HG03097 (cell line): ENCODE measurements around the gene SLC39A10.
"Not testable (repeated sequence)": the region's sequence is repeated elsewhere in the genome, so short reads cannot be mapped to it uniquely, and the experiment has no call there.

Experiments used
- ATAC-seq: cut with Tn5 transposase; IDR thresholded peaks from one replicate; pipeline ENCODE4 v1.9.1; 2021; ENCODE audit not compliant: unreplicated experiment, low FRiP score

Gene SLC39A10

GRCh38 chr2:195671563-195671962 is 14.5 kb downstream of the SLC39A10 start:
- ATAC-seq: no peak

GRCh38 chr2:195672674-195673073 is 15.6 kb downstream of the SLC39A10 start:
- ATAC-seq: no peak

- no peak for ATAC-seq
Observed at GRCh38 chr2:195674491-195675221, 17.6 kb downstream of the SLC39A10 start.

GRCh38 chr2:195675783-195676427 is 18.9 kb downstream of the SLC39A10 start:
- ATAC-seq: no peak

- no peak for ATAC-seq
Observed at GRCh38 chr2:195677290-195677689, 20.3 kb downstream of the SLC39A10 start.

DNA sequence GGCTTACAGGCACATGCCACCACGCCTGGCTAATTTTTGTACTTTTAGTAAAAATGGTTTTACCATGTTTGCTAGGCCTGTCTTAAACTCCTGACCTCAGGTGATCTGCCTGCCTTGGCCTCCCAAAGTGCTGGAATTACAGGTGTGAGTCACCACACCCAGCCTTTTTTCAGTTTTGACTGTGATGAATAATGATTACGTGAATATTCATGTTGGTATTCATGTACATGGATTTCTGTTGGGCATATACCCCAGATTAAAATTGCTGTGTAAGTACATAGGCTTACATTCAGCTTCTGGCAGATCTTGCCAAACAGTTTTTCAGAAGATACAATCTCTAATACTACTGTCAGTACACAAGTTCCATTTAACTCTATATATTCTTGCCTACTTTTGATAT is 20.9 kb downstream of the SLC39A10 start:
- no peak for ATAC-seq

DNA sequence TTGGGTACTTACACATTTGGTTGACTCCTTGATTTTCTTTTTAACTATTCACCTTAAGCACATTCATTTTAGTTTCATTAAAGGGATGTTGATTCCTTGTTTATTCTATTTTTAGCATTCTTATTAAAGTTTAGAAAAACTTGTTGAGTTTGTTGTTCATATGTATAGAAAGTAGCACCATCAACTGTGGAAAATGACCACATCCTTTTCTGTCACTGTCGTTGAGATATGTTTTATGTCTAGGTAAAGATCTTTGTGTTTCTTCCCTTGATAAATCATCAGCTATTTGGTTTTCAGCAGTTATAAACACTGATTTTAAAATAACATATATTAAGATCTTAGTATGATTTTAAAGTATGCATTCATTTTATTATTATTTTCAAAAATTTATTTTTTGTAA is 25.1 kb downstream of the SLC39A10 start:
- ATAC-seq: no peak

- ATAC-seq: no peak
Observed at GRCh38 chr2:195683174-195683573, 26.1 kb downstream of the SLC39A10 start.

DNA sequence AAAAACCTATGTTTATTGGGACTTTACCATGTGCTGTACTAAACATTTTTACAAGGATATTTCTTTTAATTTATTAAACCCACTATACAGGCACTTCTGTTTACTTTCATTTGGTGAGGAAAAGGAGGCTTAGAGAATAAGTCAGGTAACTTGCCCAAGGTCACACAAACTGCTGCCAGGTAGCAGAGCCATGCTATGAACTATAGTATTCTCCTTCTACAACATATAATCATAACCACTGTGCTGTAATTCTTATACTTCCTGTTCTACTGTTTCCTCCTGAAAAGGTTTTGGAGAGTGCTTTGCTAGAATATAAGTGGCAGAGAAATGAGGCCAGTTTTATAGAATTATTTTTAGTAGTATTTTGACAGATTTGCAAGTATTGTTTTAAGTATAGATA is 29.5 kb downstream of the SLC39A10 start:
- ATAC-seq: no peak

DNA sequence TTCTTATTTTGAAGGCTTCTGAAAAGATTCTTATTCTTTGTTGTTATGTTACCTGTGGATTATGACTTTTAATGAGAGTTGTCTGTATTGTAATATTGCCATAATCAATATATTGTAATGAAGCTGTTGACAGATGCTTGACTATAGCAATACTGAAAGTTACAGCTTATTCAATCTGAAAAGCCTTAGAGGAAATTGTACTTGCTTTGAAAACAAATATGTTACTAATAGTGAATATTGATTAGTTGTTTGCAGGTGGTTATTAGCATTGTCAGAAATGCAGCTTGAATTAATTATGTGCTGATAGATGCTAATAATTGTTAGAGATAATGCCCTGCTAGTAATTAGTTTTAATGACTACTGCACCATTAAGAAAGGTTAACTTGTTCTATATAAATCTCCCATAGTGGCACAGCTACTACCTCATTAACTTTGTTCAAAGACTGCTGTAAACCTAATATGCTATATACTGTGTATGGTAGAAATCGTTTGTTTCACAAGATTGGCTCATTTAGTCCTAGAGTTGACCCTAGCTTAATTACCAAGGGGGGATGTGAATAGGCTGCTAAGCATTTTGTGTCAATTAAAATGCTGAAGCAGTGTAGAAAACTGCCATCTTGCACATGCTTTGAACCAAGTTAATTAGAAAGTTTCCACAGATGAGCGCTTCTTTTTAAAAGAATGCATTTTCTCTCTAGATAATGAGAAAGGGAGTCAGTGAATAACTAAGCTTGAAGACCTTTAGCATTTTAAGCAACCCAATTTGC is 30.5 kb downstream of the SLC39A10 start:
- ATAC-seq: no peak

DNA sequence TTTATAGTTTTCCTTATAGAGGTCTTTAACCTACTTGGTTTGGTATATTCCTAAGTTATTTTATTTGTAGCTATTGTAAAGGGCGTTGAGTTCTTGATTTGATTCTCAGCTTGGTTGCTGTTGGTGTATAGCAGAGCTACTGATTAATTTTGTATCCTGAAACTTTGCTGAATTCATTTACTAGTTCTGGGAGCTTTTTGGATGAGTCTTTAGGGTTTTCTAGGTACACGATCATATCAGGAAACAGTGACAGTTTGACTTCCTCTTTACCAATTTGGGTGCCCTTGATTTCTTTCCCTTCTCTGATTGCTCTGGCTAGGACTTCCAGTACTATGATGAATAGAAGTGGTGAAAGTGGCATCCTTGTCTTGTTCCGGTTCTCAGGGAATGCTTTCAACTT is 35.5 kb downstream of the SLC39A10 start:
- not testable (repeated sequence) for ATAC-seq

DNA sequence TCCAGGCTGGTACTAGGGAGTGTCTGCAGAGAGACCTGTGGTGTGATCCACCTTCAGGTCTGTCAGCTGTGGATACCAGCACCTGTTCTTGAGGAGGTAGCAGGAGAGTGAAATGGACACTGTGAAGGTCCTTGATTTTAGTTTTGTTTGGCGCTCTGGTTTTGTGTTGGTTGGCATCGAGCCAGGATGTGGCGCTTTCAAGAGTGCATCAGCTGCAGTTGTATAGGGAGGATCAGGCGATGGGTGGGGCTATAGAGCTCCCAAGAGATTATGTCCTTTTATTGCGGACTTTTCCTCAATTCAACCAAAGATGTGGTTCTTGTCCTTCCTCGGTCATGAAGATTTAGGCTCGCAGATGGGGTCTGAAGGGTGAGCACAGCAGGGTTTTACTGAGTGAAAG is 37.5 kb downstream of the SLC39A10 start:
- ATAC-seq: no peak

- no peak for ATAC-seq
Observed at GRCh38 chr2:195695002-195695631, 38.1 kb downstream of the SLC39A10 start.

DNA sequence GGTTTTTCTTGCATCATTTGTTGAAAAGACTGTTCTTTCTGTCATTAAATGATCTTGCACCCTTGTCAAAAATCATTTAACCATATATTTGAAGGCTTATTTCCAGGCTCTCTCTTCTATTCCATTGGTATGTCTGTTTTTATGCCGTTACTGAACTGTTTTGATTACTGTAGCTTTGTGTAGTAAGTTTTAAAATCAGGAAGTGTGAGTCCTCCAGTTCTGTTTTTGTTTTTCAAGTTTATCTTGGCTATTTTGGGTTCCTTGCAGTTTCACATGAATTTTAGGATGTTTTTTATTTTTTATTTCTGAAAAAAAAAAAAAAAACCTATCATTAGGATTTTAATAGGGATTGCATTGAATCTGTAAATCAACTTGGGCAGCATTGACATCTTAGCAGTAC is 39.0 kb downstream of the SLC39A10 start:
- ATAC-seq: no peak

DNA sequence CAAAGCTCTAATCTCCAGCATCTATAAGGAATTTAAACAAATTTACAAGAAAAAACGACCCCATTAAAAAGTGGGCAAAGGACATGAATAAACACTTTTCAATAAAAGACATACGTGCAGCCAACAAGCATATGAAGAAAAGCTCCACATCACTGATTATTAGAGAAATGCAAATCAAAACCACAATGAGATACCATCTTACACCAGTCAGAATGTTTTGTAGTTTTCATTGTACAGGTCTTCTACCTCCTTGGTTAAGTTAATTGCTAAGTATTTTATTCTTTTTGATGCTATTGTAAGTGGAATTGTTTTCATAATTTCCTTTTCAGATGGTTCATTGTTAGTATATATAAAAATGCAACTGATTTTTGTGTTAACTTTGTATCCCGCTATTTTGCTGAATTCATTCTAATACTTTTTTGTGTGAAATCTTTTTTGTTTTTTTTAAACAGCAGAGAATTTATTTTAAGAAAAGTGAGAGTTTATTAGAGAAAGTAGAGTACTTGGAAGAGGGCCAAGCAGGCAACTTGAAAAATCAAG is 40.7 kb downstream of the SLC39A10 start:
- no peak for ATAC-seq

DNA sequence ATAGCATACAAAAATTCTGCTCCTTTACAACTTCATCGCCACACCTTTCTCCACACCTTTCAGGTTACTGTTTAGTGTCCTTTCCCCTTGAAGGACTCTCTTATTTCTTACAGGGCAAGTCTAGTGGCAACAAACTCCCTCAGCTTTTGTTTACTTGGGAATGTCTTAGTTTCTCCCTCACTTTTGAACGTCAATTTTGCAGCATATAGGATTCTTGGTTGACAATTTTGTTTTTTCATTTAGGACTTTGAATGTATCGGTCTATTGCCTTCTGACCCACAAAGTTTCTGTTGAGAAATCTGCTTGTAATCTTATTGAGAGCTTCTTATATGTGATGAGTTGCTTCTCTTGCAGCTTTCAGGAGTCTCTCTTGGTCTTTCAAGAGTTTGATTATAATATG is 43.5 kb downstream of the SLC39A10 start:
- no peak for ATAC-seq

DNA sequence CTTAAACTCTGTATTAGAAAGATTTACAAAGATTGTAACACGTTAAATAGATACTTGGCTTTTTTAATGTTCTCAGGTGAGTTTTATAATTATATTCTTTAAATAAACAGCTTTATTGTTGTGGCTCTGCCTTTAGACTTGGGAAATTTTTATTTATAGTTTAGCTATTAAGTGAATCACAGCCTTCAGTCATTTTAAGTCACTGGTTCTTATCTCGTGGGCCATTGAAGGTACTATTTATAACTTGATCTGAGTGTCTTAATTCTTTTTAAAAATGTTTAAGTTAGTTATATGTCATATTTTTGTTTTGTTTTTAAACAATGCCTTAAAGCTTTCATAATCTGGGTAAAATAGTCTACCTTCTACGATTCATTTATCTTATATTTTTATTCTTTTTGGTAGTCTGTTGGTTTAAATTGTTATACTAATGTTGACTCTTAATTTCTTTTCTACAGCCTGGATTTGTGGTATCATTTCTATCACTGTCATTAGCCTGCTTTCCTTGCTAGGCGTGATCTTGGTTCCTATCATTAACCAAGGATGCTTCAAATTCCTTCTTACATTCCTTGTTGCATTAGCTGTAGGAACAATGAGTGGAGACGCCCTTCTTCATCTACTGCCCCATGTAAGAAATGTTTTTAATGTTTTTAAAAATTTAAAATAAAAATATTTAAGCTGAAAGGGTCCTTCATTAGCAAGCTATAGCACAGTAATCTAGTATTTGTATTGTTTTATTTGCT is 49.3 kb downstream of the SLC39A10 start:
- no peak for ATAC-seq

DNA sequence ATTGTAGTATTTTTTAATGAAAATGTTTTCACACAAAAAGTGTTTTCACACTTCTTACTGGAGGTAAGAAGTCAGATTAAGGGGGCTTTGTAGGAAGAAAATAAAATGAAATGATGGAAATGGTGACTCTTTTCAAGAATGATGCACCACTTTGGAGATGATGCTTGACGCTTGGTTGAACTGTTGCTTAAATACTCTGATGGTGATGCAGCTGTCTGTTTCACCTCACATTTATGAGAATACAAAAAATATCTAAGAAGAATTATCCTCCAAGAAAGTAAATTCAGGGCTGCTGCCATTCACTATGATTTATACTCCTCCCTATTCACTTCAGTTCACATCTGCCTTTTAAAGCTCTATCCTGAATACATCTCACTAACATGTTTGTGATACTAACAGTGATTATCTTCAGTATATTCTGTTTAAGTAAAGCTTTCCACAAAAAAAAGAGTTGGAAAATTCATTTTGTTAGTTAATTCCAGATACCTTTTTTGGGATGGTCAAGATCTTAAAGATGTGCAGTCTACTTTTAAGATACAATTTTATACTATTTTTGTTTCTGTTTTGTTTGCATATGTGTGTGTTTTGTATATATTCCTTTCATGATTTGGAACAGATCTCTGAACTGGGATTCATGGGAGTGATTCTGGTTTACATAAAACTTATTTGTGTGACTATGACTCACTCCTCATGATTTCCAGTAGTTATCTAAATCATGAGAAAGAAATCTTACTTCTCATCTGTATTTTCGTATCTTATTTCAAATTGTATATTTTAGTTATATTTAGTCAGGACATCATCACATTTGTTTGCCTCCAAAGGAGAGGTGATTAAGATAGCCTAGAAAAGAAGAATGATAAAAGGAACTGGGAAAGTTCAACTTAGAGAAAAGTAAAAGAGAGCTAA is 53.1 kb downstream of the SLC39A10 start:
- ATAC-seq: no peak

DNA sequence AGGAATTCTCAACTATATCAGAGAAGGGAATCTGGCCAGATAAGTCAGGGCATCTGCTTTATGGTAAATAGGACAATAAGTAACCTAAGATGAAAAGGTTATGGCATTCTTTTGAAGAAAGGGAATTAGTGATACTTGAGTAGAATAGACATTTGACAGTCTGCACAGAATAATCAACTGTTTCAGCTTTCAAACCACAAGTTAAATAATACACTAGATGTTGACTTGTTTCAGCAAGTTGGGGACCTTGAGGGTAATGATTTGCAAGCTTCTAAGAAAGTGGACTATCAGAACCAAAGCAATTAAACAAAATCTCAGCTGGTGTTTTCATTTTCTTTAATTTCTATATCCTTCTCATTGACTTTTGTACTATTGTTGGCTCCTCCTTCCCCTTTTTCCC is 54.5 kb downstream of the SLC39A10 start:
- peak; percentile 95 for ATAC-seq
